Hematopoietic multipotent progenitor cell treated with erythropoietin and hydrocortisone succinate and interleukin-3 and kit ligand, for 17 days (in vitro differentiated cells): ENCODE data around the gene LMOD2.
"Not testable (repeated sequence)": the region's sequence is repeated elsewhere in the genome, so short reads cannot be mapped to it uniquely, and the experiment has no call there.

Source experiments
- DNase-seq: peaks from one replicate; pipeline ENCODE4 v3.0.0-alpha.2; 2015; ENCODE audit warnings: low spot score

The LMOD2 gene

GRCh38 chr7:123655614-123656013 is at the start of gene LMOD2:
TSS of gene LMOD2 (plus strand) at chr7:123655866. CDS start at chr7:123655964, 98 bp downstream.
- no peak for DNase-seq

GRCh38 chr7:123607423-123607975 is 48.2 kb upstream of the LMOD2 start:
- DNase-seq = no peak

- no peak for DNase-seq
Observed at GRCh38 chr7:123608991-123609882, 46.4 kb upstream of the LMOD2 start.

- DNase-seq = no peak
Observed at GRCh38 chr7:123609883-123610239, 45.8 kb upstream of the LMOD2 start.

GRCh38 chr7:123612024-123612423 is 43.6 kb upstream of the LMOD2 start:
- DNase-seq = no peak

GRCh38 chr7:123615344-123615743 is 40.3 kb upstream of the LMOD2 start:
- DNase-seq = no peak

- DNase-seq = no peak
Observed at GRCh38 chr7:123616223-123616622, 39.4 kb upstream of the LMOD2 start.

GRCh38 chr7:123621707-123622106 is 34.0 kb upstream of the LMOD2 start:
- no peak for DNase-seq

- no peak for DNase-seq
Observed at GRCh38 chr7:123622660-123623386, 32.8 kb upstream of the LMOD2 start.

- peak; percentile 63 for DNase-seq
Observed at GRCh38 chr7:123624527-123625183, 31.0 kb upstream of the LMOD2 start.

- DNase-seq = no peak
Observed at GRCh38 chr7:123625254-123625653, 30.4 kb upstream of the LMOD2 start.

- no peak for DNase-seq
Observed at GRCh38 chr7:123627851-123628250, 27.8 kb upstream of the LMOD2 start.

GRCh38 chr7:123628829-123629228 is 26.8 kb upstream of the LMOD2 start:
- DNase-seq = no peak

- DNase-seq = no peak
Observed at GRCh38 chr7:123629281-123629680, 26.4 kb upstream of the LMOD2 start.

GRCh38 chr7:123632808-123633207 is 22.9 kb upstream of the LMOD2 start:
- no peak for DNase-seq

GRCh38 chr7:123633553-123633952 is 22.1 kb upstream of the LMOD2 start:
- DNase-seq = no peak

- not testable (repeated sequence) for DNase-seq
Observed at GRCh38 chr7:123634011-123634573, 21.6 kb upstream of the LMOD2 start.

- DNase-seq = no peak
Observed at GRCh38 chr7:123635551-123636359, 19.9 kb upstream of the LMOD2 start.

GRCh38 chr7:123637203-123637602 is 18.5 kb upstream of the LMOD2 start:
- DNase-seq = no peak

- no peak for DNase-seq
Observed at GRCh38 chr7:123637878-123638277, 17.8 kb upstream of the LMOD2 start.

GRCh38 chr7:123639631-123640030 is 16.0 kb upstream of the LMOD2 start:
- DNase-seq = no peak
